Measurements from ENCODE around the gene ADCY6. TPM values are rescaled to one million over a fixed set of nuclear protein-coding genes. Genes with fewer than 3 reads are reported as not detected.

The ADCY6 gene
- total and polyA plus RNA-seq, 11 donors: 60.6 to 145 (median 104) TPM

DNA sequence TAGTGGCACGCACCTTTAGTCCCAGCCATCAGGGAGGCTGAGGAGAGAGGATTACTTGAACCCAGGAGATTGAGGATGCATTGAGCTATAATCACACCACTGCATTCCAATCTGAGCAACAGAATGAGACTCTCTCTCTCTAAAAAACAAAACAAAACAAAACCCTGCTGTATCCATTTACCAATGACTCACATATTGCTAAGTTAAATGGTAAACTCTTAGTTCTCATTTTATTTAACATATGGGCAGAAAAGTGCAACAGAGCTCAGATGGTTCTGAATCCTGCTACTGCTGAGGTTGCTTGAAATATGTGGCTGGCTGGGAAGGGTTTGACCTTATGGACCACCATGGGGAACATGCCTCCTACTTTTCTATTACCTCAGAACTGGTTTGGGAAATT is 38.7 kb downstream of the ADCY6 start:
- ATAC-seq: no peak
- intact Hi-C loops (cut with DNase I): no loop called here
- no peak overlapping the region for H3K4me3 ChIP-seq
- WGBS, 4 donors: 86 to 95% (median 93%) methylated on average over 1 of the region's 1 CpG
- TF ChIP-seq POLR2A (IDR thresholded peaks at IDR 0.05): no peak
- TF ChIP-seq, protein P1, sequence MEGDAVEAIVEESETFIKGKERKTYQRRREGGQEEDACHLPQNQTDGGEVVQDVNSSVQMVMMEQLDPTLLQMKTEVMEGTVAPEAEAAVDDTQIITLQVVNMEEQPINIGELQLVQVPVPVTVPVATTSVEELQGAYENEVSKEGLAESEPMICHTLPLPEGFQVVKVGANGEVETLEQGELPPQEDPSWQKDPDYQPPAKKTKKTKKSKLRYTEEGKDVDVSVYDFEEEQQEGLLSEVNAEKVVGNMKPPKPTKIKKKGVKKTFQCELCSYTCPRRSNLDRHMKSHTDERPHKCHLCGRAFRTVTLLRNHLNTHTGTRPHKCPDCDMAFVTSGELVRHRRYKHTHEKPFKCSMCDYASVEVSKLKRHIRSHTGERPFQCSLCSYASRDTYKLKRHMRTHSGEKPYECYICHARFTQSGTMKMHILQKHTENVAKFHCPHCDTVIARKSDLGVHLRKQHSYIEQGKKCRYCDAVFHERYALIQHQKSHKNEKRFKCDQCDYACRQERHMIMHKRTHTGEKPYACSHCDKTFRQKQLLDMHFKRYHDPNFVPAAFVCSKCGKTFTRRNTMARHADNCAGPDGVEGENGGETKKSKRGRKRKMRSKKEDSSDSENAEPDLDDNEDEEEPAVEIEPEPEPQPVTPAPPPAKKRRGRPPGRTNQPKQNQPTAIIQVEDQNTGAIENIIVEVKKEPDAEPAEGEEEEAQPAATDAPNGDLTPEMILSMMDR (IDR thresholded peaks at IDR 0.05): no peak
- H3K4me1 ChIP-seq: peaks cover 0 to 4% (median 0%) of the 10 kb centered on the region in 12 donors
- no peaks in the 10 kb centered on the region for H3K27me3 ChIP-seq
- no peaks in the 10 kb centered on the region for H3K36me3 ChIP-seq
- no peaks in the 10 kb centered on the region for H3K9me3 ChIP-seq
- DNase-seq: no peak
- no peak overlapping the region for H3K27ac ChIP-seq

DNA sequence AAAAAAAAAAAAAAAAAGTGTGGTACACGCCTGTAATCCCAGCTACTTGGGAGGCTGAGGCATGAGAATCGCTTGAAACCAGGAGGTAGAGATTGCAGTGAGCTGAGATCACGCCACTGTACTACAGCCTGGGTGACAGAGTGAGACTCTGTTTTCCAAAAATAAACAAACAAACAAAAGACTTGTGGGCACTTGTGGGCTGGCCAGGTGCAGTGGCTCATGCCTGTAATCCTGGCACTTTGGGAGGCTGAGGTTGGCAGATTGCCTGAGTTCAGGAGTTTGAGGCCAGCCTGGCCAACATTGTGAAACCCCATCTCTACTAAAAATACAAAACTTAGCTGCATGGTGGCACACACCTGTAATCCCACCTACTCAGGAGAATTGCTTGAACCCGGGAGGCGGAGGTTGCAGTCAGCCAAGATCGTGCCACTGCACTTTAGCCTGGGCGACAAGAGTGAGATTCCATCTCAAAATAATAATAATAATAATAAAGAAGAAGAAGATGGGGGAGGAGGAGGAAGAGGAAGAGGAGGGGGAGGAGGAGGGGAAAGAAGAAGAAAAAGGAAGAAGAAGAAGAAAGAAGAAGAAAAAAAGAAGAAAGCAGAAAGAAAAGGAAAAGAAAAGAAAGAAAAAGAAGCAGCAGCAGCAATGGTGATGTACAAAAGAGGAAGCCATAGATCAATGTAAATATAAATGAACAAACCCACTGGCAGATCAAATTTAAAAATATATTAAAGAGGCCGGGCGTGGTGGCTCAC is 44.5 kb downstream of the ADCY6 start:
- peaks cover 0 to 23% (median 0%) of the 10 kb centered on the region in 9 donors for H3K27me3 ChIP-seq
- no peak for ATAC-seq
- H3K36me3 ChIP-seq: no peaks in the 10 kb centered on the region
- H3K27ac ChIP-seq: no peak overlapping the region
- WGBS, 4 donors: 74 to 86% (median 80%) methylated on average over 9 of the region's 9 CpGs
- H3K4me1 ChIP-seq: no peaks in the 10 kb centered on the region
- no peak overlapping the region for H3K4me3 ChIP-seq
- intact Hi-C loops (cut with DNase I): no loop called here
- TF ChIP-seq, protein P1 (IDR thresholded peaks at IDR 0.05): no peak
- TF ChIP-seq POLR2A (IDR thresholded peaks at IDR 0.05): no peak
- H3K9me3 ChIP-seq: no peaks in the 10 kb centered on the region
- no peak for DNase-seq

DNA sequence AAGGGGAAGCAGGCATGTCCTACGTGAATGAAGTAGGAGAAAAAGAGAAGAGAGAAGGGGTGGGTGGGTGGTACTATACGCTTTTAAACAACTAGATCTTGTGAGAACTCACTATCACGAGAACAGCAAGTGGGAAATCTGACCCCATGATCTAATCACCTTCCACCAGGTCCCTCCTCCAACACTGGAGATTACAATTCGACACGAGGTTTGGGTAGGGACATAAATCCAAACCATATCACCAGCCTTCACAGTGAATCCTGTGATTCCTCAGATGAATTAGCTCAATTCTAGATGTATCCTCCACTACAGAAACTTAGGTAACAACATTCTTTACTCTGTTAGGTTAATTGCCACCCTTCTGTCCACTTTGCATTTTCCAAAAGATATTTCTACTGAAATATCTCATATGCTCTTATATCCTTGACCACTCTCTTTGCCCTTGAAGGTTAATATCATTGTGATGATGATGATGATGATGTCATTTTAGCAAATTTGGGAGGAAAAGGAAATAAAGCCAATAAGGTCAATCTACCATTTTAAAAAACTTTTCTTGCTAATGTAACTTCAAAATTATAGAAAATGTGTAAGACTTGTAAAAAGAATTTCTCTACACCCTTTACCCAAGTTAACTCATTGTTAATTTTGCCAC is 49.1 kb downstream of the ADCY6 start:
- Histone ChIP-seq H3K4me1 (no peaks in the 10 kb centered on the region), H3K4me3 (no peak overlapping the region), H3K27me3 (peaks cover 0 to 23% (median 0%) of the 10 kb centered on the region in 9 donors), H3K36me3 (no peaks in the 10 kb centered on the region), H3K27ac (no peak overlapping the region), H3K9me3 (no peaks in the 10 kb centered on the region)
- WGBS, 4 donors: 32 to 41% (median 37%) methylated on average over 5 of the region's 5 CpGs
- TF ChIP-seq POLR2A (IDR thresholded peaks at IDR 0.05): no peak
- TF ChIP-seq, protein P1 (IDR thresholded peaks at IDR 0.05): no peak
- DNase-seq (no peak), ATAC-seq (no peak)
- intact Hi-C loops (cut with DNase I): no loop called here

DNA sequence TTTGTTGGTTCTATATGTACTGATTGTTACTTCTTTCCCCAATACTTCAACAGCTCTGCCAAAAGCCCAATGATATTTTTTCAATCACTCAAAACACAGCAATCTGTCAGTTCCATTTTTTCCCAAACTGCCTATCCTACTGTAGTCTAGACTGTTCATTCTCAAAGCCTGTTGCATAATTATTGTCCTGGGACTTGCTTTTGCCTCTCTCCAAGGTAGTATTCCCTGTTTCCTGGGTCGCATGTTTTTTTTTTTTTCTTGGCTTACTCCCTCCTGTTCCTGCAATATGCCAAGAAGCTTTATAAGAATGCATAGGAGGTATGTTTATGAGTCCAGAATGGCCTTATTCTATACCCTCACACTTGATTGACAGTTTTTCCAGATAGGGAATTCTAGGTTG is 52.4 kb downstream of the ADCY6 start:
- TF ChIP-seq, protein P1 (IDR thresholded peaks at IDR 0.05): no peak
- no peak for TF ChIP-seq POLR2A (IDR thresholded peaks at IDR 0.05)
- Histone ChIP-seq H3K27ac (no peak overlapping the region), H3K4me1 (no peaks in the 10 kb centered on the region), H3K27me3 (peaks cover 0 to 11% (median 0%) of the 10 kb centered on the region in 9 donors), H3K4me3 (no peak overlapping the region), H3K36me3 (no peaks in the 10 kb centered on the region), H3K9me3 (no peaks in the 10 kb centered on the region)
- 38 to 47% (median 42%) methylated on average over 1 of the region's 1 CpG for WGBS, 4 donors
- ATAC-seq: no peak
- DNase-seq: no peak
- intact Hi-C loops (cut with DNase I): no loop called here

All from heart left ventricle (tissue), 16 donors.